Astrocyte (in vitro differentiated cells and primary cell): ENCODE data around the gene IP6K3. TPM values are rescaled to one million over a fixed set of nuclear protein-coding genes. Genes with fewer than 3 reads are reported as not detected.

ENCODE experiments used
- DNase-seq: peaks from one replicate; pipeline ENCODE4 v3.0.0-alpha.2; 2010; ENCODE audit warnings: low read depth
- FAIRE-seq: peaks from 2 replicates; lab custom pipeline; 2011; peaks lifted over from hg19 to GRCh38; lab: Jason Lieb, UNC
- H2AFZ ChIP-seq: 2 replicates; pipeline ENCODE4 v1.6.0; 2012; ENCODE audit warnings: low read depth, low read length, inconsistent platforms
- H3K27ac ChIP-seq: 2 replicates; pipeline ENCODE4 v1.5.1; 2011; ENCODE audit warnings: low read depth, low read length, inconsistent platforms
- H3K27me3 ChIP-seq: 2 replicates; pipeline ENCODE4 v1.6.0; 2011; ENCODE audit warnings: low read length, inconsistent platforms; ENCODE audit not compliant: insufficient read depth
- H3K36me3 ChIP-seq: 2 replicates; pipeline ENCODE4 v1.5.1; 2011; ENCODE audit warnings: low read length, inconsistent platforms; ENCODE audit not compliant: insufficient read depth
- H3K4me1 ChIP-seq: 2 replicates; pipeline ENCODE4 v1.5.1; 2011; ENCODE audit warnings: low read length, inconsistent platforms; ENCODE audit not compliant: insufficient read depth
- H3K4me2 ChIP-seq: 2 replicates; pipeline ENCODE4 v1.6.0; 2012; ENCODE audit warnings: low read length, inconsistent platforms
- H3K4me3 ChIP-seq: 2 replicates; pipeline ENCODE4 v1.5.1; 2011; ENCODE audit warnings: low read depth, mild to moderate bottlenecking, low read length, inconsistent platforms; ENCODE audit not compliant: insufficient read depth
- H3K79me2 ChIP-seq: 2 replicates; pipeline ENCODE4 v1.6.0; 2012; ENCODE audit warnings: mild to moderate bottlenecking, low read length, inconsistent platforms; ENCODE audit not compliant: insufficient read depth
- H3K9ac ChIP-seq: 2 replicates; pipeline ENCODE4 v1.6.0; 2012; ENCODE audit warnings: mild to moderate bottlenecking, low read length, inconsistent platforms
- H3K9me3 ChIP-seq: 2 replicates; pipeline ENCODE4 v1.5.1; 2012; ENCODE audit warnings: low read depth, mild to moderate bottlenecking, low read length, inconsistent platforms; ENCODE audit not compliant: insufficient read depth
- H4K20me1 ChIP-seq: 2 replicates; pipeline ENCODE4 v1.6.0; 2012; ENCODE audit warnings: low read length, inconsistent platforms; ENCODE audit not compliant: insufficient read depth
- H3K27ac Mint-ChIP-seq: one replicate; pipeline ENCODE4 v1.8.0; 2021; ENCODE audit warnings: mild to moderate bottlenecking, mixed read lengths; ENCODE audit not compliant: unreplicated experiment
- H3K27me3 Mint-ChIP-seq: one replicate; pipeline ENCODE4 v1.8.0; 2021; ENCODE audit warnings: low read depth, mixed read lengths; ENCODE audit not compliant: unreplicated experiment
- H3K36me3 Mint-ChIP-seq: one replicate; pipeline ENCODE4 v1.8.0; 2021; ENCODE audit warnings: low read depth, mixed read lengths; ENCODE audit not compliant: unreplicated experiment
- H3K4me1 Mint-ChIP-seq: one replicate; pipeline ENCODE4 v1.8.0; 2021; ENCODE audit warnings: low read depth, mixed read lengths; ENCODE audit not compliant: unreplicated experiment
- H3K4me3 Mint-ChIP-seq: one replicate; pipeline ENCODE4 v1.8.0; 2021; ENCODE audit warnings: mild to moderate bottlenecking, moderate library complexity, mixed read lengths; ENCODE audit not compliant: unreplicated experiment
- H3K9me3 Mint-ChIP-seq: one replicate; pipeline ENCODE4 v1.8.0; 2021; ENCODE audit warnings: mild to moderate bottlenecking, mixed read lengths; ENCODE audit not compliant: unreplicated experiment
- CTCF ChIP-seq: IDR thresholded peaks from 2 replicates; pipeline ENCODE4 v1.5.1; 2011; ENCODE audit warnings: low read depth, mild to moderate bottlenecking, inconsistent platforms, low read length, moderate library complexity; ENCODE audit not compliant: insufficient read depth
- EZH2 ChIP-seq: IDR thresholded peaks from 2 replicates; pipeline ENCODE4 v1.6.1; 2012; ENCODE audit warnings: mild to moderate bottlenecking, low read length, inconsistent platforms; ENCODE audit not compliant: insufficient read depth
- total RNA-seq: library from RNA; stranded (reverse); gene quantifications from 2 replicates; pipeline ENCODE4 v1.2.1, GENCODE V29; 2021

The IP6K3 gene
- total RNA-seq, 1 donor from 2014 or later = 4.6 TPM

DNA sequence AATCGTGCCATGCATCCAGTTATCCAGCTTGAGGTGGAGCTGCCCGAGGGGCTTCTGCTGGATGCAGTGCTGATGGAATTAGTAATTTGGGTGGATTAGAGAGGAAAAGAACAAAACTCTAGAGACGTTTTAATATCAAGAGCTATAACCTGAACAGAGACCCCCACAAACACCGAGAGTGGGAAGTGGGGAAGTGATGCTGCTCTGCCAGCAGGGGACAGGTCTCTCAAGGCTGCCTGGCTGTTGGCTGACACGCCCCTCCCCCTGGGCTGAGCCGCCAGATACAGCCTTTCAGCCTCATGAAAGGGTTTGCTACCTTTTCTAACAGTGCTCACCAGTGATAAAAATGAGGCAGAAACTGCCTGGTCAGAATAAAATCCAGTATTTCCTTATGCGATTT, 32.6 kb upstream of the IP6K3 start:
- Histone ChIP-seq H3K79me2 (peaks cover 12% of the 10 kb centered on the region), H3K4me3 (no peak overlapping the region), H3K27me3 (no peaks in the 10 kb centered on the region), H2AFZ (no peak overlapping the region), H3K9me3 (no peaks in the 10 kb centered on the region), H3K27ac (no peak overlapping the region), H3K4me2 (no peak overlapping the region), H4K20me1 (peaks cover 43% of the 10 kb centered on the region), H3K9ac (no peak overlapping the region), H3K4me1 (peaks cover 25% of the 10 kb centered on the region), H3K36me3 (peaks cover 69% of the 10 kb centered on the region)
- FAIRE-seq (no peak), DNase-seq (no peak)
- Mint-ChIP-seq H3K4me3 (no peak overlapping the region), H3K27me3 (no peaks in the 10 kb centered on the region), H3K4me1 (peaks cover 24% of the 10 kb centered on the region), H3K9me3 (no peaks in the 10 kb centered on the region), H3K27ac (no peak overlapping the region), H3K36me3 (peaks cover 44% of the 10 kb centered on the region)
- TF ChIP-seq CTCF (peak; percentile 8), EZH2 (no peak)

DNA sequence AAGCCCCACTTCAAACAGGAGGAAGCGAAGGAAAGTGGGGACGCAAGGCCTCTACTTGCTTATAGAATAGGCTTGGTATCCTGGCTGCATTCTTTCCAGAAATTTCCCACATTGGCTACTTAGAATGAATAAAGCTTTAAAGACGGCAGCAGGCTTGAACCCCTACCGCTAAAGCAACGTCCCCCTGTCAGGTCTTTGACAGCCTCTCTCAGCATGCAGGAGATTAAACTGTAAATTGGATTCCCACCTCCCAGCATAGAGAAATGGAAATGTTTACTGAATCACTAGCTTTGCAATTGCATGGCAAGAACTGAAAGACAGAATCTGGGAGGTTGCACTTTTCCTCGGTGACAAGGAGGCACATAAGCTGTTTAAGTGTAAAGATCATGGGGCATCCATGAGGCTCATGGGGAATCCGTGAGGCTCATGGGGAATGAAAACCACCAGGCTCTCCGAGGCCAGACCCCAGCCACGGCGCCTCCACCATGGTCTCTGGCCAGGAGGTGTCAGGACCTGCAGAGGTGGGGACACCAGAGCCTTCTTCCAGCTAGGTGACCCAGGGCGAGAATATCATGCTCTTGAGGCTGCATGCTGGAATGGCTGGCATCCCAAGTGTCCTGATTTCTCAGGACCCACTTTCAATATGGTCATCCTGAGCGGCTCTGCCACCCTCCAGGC, 31.9 kb upstream of the IP6K3 start:
- no peak for TF ChIP-seq EZH2
- TF ChIP-seq CTCF = no peak
- Mint-ChIP-seq H3K36me3 (peaks cover 39% of the 10 kb centered on the region), H3K4me3 (no peak overlapping the region), H3K9me3 (no peaks in the 10 kb centered on the region), H3K27ac (no peak overlapping the region), H3K4me1 (peaks cover 19% of the 10 kb centered on the region), H3K27me3 (no peaks in the 10 kb centered on the region)
- Histone ChIP-seq H3K9ac (no peak overlapping the region), H3K27me3 (no peaks in the 10 kb centered on the region), H3K79me2 (peaks cover 6% of the 10 kb centered on the region), H4K20me1 (peaks cover 39% of the 10 kb centered on the region), H3K4me2 (no peak overlapping the region), H3K4me1 (peaks cover 25% of the 10 kb centered on the region), H2AFZ (no peak overlapping the region), H3K4me3 (no peak overlapping the region), H3K9me3 (no peaks in the 10 kb centered on the region), H3K27ac (no peak overlapping the region), H3K36me3 (peaks cover 63% of the 10 kb centered on the region)
- FAIRE-seq (no peak), DNase-seq (no peak)
